ENCODE results near the gene RNASEH1.

The RNASEH1 gene

DNA sequence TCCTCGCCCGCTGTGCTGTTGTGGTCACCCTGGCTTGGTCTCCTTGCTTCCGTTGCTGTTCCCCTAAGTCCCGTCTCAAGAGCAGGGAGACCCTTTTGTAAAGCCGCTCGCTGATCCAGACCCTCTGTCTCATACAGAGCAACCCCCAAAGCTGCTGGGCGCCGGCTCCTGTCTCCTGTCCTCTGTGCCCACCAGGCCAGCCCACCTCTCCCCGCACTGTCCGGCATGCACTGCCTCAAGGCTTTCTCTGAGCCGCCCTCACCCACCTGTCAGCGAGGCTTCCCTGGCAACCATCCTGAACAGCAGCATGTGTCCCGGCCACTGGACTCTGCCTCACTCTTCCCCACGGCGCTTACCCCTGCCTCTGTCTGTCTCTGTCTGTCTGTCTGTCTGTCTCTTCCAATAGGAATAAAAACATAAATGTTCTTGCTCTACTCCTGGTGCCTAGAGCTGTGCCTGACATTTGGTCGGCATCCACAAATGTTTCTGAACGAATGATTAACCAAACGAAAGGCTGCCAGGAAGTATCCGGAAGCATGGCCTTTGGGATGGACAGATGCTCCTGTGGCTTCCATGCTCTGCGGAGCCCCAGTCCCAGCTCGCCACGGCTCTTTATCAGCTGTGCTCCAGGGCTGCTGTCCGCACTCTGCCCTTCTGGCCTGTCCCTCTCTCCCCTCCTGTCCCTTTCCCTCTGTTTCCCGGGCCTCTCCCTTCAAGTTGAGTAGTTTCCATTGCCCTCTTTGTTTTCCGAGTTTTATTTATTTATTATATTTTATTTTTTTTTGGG lies 44.6 kb upstream of the RNASEH1 start:
- H3K27ac ChIP-seq = no peak overlapping the region
- TF ChIP-seq, protein P1, sequence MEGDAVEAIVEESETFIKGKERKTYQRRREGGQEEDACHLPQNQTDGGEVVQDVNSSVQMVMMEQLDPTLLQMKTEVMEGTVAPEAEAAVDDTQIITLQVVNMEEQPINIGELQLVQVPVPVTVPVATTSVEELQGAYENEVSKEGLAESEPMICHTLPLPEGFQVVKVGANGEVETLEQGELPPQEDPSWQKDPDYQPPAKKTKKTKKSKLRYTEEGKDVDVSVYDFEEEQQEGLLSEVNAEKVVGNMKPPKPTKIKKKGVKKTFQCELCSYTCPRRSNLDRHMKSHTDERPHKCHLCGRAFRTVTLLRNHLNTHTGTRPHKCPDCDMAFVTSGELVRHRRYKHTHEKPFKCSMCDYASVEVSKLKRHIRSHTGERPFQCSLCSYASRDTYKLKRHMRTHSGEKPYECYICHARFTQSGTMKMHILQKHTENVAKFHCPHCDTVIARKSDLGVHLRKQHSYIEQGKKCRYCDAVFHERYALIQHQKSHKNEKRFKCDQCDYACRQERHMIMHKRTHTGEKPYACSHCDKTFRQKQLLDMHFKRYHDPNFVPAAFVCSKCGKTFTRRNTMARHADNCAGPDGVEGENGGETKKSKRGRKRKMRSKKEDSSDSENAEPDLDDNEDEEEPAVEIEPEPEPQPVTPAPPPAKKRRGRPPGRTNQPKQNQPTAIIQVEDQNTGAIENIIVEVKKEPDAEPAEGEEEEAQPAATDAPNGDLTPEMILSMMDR (conservative IDR thresholded peaks at IDR 0.05) = no peak

DNA sequence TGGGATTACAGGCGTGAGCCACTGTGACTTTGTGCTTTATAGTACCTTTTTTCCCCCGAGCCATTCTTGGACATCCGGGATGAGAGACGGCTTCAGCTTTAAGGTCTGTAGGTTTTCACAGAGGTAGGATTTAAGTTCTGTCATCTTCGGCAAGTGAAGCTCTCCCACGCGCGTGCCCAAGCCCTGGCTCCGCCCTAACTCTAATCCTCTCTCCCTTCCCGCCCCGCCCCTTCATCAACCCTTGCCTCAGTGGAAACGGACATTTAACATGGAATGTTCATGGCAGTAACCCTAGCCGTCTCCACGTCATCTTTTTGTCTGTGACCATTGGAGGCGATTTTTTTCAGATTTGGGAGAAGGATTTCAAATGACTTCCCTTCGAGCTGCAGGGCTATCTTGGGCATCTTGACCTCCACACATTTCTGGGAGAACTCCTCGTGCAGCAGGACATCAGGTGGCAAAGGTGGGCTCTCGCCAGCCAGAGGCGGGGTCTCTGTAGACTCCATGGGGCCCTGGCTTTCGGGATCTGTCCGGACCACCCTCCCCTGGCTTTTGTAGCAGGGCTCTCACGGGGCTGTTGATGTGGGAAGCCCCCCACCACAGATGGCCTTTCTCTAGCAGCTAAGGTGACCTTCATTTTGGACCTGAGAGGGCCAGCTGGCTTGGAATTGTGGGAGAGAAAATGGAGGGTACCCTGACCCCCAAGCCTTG lies 43.6 kb upstream of the RNASEH1 start:
- TF ChIP-seq, protein P1 (conservative IDR thresholded peaks at IDR 0.05) = no peak
- no peak overlapping the region for H3K27ac ChIP-seq

GRCh38 chr2:3600256-3600855 lies 42.2 kb upstream of the RNASEH1 start:
- H3K27ac ChIP-seq = no peak overlapping the region
- TF ChIP-seq, protein P1 (conservative IDR thresholded peaks at IDR 0.05) = no peak

DNA sequence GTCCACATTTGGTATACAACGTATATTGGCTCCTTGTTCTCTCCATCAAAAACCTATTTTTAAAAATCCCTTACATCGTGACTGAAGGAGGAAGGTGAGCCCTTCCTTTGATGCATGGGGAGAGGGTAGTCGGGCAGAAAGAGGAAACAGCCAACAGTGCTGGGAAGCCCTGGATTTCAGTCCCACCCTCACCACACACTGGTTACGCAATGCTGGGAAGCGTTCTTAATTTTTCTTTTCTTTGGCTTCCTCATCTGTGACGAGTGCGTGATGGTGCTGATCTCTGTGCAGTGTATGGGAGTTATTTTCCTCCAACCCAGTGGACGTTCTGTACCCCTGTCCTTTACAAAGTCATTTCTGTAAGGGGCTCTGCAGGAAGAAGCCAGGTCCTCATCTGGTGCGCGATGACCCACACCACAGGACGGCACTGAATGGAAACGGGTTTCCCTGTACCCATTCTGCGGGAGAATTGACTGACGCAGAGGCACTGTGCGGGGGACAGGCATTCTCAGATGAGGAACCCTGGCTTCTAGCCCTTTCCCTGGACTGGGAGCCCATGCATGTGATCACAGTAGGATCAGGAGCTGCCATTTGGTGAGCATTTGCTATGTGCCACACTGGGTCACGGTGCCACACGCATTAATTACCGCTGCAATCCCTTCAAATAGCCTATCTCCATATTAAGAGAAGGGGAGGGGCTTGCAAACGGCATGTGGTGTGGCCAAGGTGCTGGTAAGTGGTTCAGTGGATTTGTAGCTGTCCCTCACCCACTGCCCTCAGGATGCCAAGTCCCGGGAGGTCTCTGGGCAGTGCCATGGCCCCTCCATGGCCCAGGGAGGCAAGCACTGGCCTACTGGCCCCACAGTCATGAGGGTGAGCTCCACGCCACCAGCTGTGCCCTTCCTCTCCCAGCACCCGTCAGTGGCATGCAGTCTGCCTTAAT lies 41.0 kb upstream of the RNASEH1 start:
- peak overlapping the region; percentile 69 for H3K27ac ChIP-seq
- TF ChIP-seq, protein P1 (conservative IDR thresholded peaks at IDR 0.05) = no peak

GRCh38 chr2:3598197-3598910 lies 40.2 kb upstream of the RNASEH1 start:
- TF ChIP-seq, protein P1 (conservative IDR thresholded peaks at IDR 0.05) = no peak
- peak overlapping the region; percentile 69 for H3K27ac ChIP-seq

- H3K27ac ChIP-seq = peak overlapping the region; percentile 69
- TF ChIP-seq, protein P1 (conservative IDR thresholded peaks at IDR 0.05) = no peak
Measured at GRCh38 chr2:3597567-3597966, 39.4 kb upstream of the RNASEH1 start.

All from VCaP (cell line).